ENCODE measurements around the gene ARSB. TPM values are rescaled to one million over a fixed set of nuclear protein-coding genes. Genes with fewer than 3 reads are reported as not detected.

Gene ARSB
- total and polyA plus RNA-seq, 9 of the 15 experiments (the other 6 are each of a cell fraction or from before 2014, with no cell fraction given), result 0.52 to 4.6 (median 2.4) TPM

DNA sequence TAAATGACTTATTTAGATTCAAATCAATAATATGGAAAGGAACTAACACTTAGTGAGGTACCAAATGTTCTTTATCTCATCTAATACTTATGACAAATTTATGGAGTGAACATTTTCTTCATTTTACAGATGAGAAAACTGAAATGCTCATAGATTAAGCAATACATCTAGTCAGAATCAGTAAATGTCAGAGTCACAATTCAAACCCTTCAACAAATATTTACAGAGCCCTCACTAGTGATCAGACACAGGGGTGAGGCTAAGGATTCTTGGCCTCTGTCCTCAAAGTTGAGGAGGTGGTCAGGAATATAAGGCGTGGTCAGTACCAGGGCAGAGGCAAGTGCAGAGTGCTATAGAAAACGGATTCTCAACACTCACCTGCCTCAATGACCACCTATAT, 29.5 kb upstream of the ARSB start:
- POLR2A ChIA-PET, result no interaction called here
- DNase-seq (ENCODE audit: extremely low read depth in 1 of 4, low spot score in 3 of 4) (no peak), FAIRE-seq (no peak), ATAC-seq (no peak)
- TF ChIP-seq HMG20B (CRISPR knock-in tag; IDR thresholded peaks at IDR 0.05) (no peak), CBFA2T3 (IDR thresholded peaks at IDR 0.05) (no peak), KDM2B (CRISPR knock-in tag; IDR thresholded peaks at IDR 0.05) (no peak)
- TF ChIP-seq, protein P1, sequence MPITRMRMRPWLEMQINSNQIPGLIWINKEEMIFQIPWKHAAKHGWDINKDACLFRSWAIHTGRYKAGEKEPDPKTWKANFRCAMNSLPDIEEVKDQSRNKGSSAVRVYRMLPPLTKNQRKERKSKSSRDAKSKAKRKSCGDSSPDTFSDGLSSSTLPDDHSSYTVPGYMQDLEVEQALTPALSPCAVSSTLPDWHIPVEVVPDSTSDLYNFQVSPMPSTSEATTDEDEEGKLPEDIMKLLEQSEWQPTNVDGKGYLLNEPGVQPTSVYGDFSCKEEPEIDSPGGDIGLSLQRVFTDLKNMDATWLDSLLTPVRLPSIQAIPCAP (CRISPR knock-in tag; IDR thresholded peaks at IDR 0.05; ENCODE audit: borderline replicate concordance), result no peak
- Histone ChIP-seq H3K27ac (ENCODE audit: extremely low read depth, low read depth, low read length) (no peak overlapping the region), H3K9me1 (ENCODE audit: control insufficient read depth, insufficient read depth, low read length) (no peaks in the 10 kb centered on the region), H3K79me2 (ENCODE audit: control insufficient read depth, insufficient read depth, low read length) (no peaks in the 10 kb centered on the region), H3K36me3 (ENCODE audit: control insufficient read depth, insufficient read depth, low read length) (no peaks in the 10 kb centered on the region), H3K4me1 (replicated peaks in 1 of 2; ENCODE audit: control insufficient read depth in 2 of 2, insufficient read depth in 2 of 2, low read length in 2 of 2) (no peaks in the 10 kb centered on the region), H3K27me3 (ENCODE audit: control insufficient read depth in 2 of 2, insufficient read depth in 2 of 2, low read length in 2 of 2) (peaks cover 0 to 6% of the 10 kb centered on the region in 2 experiments; a peak in 1 of 5 replicates), H3K4me3 (no peak overlapping the region), H4K20me1 (replicated peaks; ENCODE audit: control insufficient read depth, insufficient read depth, low read length) (no peaks in the 10 kb centered on the region), H3K4me2 (ENCODE audit: insufficient read depth, low read length) (no peak overlapping the region), H3K9ac (ENCODE audit: insufficient read depth in 1 of 2, low read depth in 2 of 2, low read length in 2 of 2) (no peak overlapping the region), H3K9me3 (replicated peaks; ENCODE audit: control insufficient read depth, insufficient read depth, low read depth, low read length) (no peaks in the 10 kb centered on the region), H2AFZ (ENCODE audit: low read depth, low read length) (no peak overlapping the region)
- intact Hi-C loops (cut with micrococcal nuclease), result loop anchor here (5.0 kb wide), 1 partner anchor 477 kb away; no protein-coding TSS in a partner anchor
- CTCF ChIA-PET (ENCODE audit: low intra/inter-chr PET ratio), result no interaction called here
- 0% methylated on average over 2 of the region's 2 CpGs for WGBS (ENCODE audit: insufficient coverage, low coverage, missing lambda C conversion rate)
- no TSS peak for BruUV-seq (replicated peaks)
- in situ Hi-C loops (cut with MboI), result loop anchor here (10.0 to 25.0 kb wide), 2 partner anchors 1070 to 1298 kb away; partner anchors contain the start of gene SPZ1

DNA sequence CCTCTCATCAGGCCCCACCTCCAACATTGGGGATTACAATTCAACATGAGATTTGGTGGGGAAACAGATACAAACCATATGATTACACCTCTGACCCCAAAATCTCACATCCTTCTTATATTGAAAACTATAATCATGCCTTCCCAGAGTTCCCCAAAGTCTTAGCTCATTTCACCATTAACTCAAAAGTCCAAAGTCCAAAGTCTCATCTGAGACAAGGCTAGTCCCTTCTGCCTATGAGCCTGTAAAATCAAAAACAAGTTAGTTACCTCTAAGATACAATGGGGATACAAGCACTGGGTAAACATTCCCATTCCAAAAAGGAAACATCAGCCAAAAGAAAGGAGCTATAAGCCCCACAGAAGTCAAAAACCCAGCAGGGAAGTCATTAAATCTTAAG, 26.8 kb upstream of the ARSB start:
- FAIRE-seq, result no peak
- no peak overlapping the region for H2AFZ ChIP-seq (ENCODE audit: low read depth, low read length)
- BruUV-seq (replicated peaks), result no TSS peak
- H3K79me2 ChIP-seq (ENCODE audit: control insufficient read depth, insufficient read depth, low read length), result no peaks in the 10 kb centered on the region
- TF ChIP-seq TAF15 (IDR thresholded peaks at IDR 0.05; ENCODE audit: low read depth, low read length) (no peak), ESRRA (IDR thresholded peaks at IDR 0.05; ENCODE audit: borderline replicate concordance, low read depth) (no peak)
- no peak overlapping the region for H3K9ac ChIP-seq (ENCODE audit: insufficient read depth in 1 of 2, low read depth in 2 of 2, low read length in 2 of 2)
- ChIA-PET CTCF (ENCODE audit: low intra/inter-chr PET ratio) (no interaction called here), POLR2A (no interaction called here)
- no peaks in the 10 kb centered on the region for H3K36me3 ChIP-seq (ENCODE audit: control insufficient read depth, insufficient read depth, low read length)
- no peaks in the 10 kb centered on the region for H3K4me1 ChIP-seq (replicated peaks in 1 of 2; ENCODE audit: control insufficient read depth in 2 of 2, insufficient read depth in 2 of 2, low read length in 2 of 2)
- in situ Hi-C loops (cut with MboI) (loop anchor here (10.0 to 25.0 kb wide), 2 partner anchors 1073 to 1300 kb away; partner anchors contain the start of gene SPZ1), intact Hi-C loops (cut with micrococcal nuclease) (no loop called here)
- ATAC-seq, result no peak
- DNase-seq (ENCODE audit: extremely low read depth in 1 of 4, low spot score in 3 of 4), result no peak
- no peaks in the 10 kb centered on the region for H3K9me1 ChIP-seq (ENCODE audit: control insufficient read depth, insufficient read depth, low read length)
- no peaks in the 10 kb centered on the region for H4K20me1 ChIP-seq (replicated peaks; ENCODE audit: control insufficient read depth, insufficient read depth, low read length)
- no peak overlapping the region for H3K4me2 ChIP-seq (ENCODE audit: insufficient read depth, low read length)
- H3K4me3 ChIP-seq, result no peak overlapping the region
- no peak overlapping the region for H3K27ac ChIP-seq (ENCODE audit: extremely low read depth, low read depth, low read length)
- no peaks in the 10 kb centered on the region for H3K9me3 ChIP-seq (replicated peaks; ENCODE audit: control insufficient read depth, insufficient read depth, low read depth, low read length)
- H3K27me3 ChIP-seq (ENCODE audit: control insufficient read depth in 2 of 2, insufficient read depth in 2 of 2, low read length in 2 of 2), result peaks cover 0 to 9% of the 10 kb centered on the region in 2 experiments; a peak in 1 of 5 replicates

Measured in K562 (cell line).